Activated CD4-positive, alpha-beta T cell treated with anti-CD3 and anti-CD28 coated beads, Interleukin-2, Interleukin-4, amounts not matched to agents 100 ng/mL and 50 ng/mL, durations not matched to agents 16 hours and 8 hours (primary cell): ENCODE measurements around the gene IER2.

Experiments
- DNase-seq: peaks from one replicate; pipeline ENCODE4 v3.0.0-alpha.2; 2020; ENCODE audit warnings: low spot score

The IER2 gene, protein sequence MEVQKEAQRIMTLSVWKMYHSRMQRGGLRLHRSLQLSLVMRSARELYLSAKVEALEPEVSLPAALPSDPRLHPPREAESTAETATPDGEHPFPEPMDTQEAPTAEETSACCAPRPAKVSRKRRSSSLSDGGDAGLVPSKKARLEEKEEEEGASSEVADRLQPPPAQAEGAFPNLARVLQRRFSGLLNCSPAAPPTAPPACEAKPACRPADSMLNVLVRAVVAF

DNA sequence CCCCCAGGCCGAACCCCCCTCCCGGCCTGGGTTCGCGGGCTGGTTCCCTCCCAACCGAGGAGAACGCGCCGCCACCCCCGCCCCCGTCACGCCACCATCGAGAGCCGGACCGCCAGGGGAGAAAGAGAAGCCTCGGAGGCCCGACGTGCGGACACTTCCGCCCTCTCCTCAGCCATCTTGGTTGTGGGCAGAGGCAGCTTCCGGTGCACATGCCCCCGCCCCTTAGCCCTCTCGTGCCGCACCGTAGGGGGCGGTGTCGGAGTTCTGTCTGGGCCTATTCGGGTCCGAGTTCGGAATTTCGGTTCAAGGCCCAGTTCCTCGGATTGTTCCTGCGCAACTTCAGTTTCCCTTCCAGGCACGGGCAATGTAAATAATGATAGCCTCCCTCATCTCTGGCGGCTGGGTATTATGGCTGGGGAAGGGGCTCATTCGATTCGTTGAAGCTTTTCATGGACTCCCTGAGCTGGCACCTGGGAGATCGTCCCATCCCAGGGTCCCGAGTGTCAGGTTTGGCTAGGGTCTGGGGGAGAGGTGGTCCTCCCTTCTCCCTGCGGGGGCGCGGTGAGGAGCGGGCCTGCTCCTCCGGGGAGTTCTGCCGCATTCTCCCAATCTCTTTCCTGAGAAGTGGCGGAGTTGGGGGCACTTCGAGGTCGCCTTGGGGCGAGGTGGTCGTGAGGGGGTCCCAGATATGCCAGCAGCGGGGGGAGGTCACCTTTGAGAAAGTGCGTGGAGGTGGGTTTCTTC is at the start of gene IER2, which contains the start of gene STX10:
IER2 (plus strand) TSS at position 225 of the 744 bp plus-strand sequence. CDS start 2,776 bp downstream, outside the sequence.
STX10 (minus strand) TSS at position 189 of the 744 bp plus-strand sequence. CDS start 202 bp downstream, outside the sequence.
- DNase-seq = peak; percentile 94

DNA sequence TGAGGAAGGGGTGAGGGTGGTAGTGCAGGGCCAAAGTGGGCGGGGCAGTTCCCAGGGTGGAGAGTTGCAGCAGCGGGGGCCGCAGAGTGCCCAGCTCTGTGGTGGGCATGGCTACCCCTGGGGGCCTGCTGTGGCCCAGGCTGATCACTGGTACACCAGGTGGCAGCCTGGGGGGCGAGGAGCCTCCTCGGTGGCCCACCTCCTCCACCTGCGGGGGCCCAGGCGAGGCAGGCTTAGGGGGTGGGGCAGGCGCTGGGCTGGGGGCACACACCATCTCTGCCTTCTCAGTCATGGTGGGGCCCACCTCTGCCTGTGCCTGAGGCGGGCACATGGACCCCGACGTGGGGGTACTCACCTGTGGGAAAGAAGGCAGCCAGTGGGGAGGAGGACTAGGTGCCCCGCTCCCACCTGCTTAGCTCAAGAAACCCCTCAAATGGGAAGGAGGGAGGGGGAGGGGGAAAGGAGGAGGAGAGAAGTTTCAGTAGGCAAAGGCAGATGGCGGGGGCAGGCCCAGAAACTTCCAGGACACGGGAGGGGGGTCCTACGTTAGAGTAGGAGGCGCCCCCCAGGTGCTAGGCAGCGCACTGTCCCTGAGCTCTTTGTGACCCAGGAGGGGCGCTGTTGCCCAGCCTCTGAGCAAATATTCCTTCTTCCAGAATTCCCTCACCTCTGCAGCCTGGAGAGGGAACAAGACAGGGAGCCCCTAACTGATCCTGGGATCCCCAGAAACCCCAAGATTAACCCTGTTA is 49.2 kb upstream of the IER2 start:
- no peak for DNase-seq

DNA sequence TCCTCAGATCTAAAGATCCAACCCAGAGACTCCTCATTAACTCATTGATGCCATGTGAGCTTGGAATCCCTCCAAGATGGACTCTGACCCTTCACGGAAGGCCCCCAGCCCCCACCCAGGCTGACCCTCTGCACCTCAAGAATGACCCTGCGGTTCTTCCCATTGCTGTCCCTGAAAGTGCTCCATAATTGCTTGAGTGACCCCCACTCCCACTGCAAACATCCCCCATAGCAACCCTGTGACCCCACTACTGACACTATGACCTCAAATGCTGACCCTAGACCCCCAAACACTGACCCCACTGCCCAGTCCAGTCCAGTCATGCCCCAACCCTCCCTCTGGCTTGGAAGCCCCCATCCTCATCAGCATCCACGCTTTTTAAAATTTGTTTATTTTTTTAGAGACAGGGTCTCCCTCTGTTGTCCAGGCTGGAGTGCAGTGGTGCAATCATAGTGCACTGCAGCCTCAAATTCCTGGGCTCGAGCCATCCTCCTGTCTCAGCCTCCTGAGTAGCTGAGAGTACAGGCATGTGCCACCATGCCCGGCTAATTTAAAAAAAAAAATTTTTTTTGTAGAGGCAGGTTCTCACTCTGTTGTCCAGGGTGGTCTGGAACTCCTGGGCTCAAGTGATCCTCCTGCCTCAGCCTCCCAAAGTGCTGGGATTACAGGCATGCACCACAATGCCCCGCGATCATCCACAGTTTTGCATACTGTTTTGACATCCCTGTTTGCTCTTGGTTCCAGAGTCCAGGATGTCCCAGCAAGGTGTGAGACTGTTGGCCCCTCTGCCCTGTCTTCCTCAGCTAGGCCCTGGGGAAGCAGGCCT is 48.4 kb upstream of the IER2 start:
- no peak for DNase-seq

DNA sequence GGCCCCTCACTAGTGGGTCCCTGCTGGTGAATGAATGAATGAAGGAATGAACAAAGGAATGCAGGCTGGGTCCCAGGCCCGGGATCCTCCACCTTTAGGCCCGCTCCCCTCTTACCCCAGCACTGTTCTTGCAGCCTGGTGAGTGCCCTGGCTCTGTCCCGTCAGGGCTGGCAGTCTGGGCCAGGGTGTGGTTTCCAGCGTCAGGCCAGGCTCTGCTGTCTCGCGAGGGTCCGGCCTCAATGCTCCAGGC is 47.9 kb upstream of the IER2 start:
- DNase-seq = no peak

DNA sequence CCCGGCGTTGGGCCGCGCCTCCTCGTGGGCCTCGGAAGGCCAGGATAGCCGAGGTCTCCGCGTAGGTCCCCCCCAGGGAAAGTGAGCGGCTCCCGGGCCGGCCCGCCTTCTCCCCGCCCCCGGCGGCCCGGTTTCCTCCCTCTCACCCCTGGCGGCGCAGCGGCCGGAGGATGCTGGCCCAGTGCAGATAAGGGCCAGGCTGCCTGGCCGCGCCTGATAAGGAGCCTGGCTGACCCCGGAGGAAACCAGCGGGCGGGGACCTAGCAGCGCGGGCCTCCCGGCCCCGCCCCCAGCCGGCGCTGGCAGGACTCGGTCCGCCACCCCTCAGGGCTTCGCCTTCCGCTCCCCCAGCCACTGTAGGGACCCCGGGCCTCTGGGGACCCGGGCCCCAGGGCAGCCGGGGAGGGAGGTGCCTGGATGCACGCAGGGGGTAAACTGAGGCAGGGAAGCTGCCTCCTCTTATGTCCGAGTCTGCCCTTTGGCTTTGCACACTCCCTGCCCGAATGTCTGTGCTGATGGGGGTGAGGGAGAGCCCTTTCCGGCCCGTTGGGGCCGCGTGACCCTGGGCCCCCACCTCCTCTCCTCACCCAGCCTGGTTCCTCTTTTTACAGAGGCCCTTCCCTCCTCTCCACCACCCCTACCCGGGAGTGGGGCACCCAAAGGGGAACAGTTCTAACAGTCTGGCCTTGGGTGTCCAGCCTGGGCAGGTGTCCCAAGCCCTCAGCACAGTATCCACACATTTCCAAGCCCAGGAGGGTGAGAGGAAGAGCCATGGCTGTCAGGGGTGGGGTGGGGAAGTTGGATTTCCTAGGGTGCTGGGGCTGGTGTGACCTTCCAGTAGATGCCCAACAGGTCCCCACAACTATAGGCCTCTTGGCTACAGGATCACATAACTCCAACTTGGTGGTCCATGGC is 47.3 kb upstream of the IER2 start, which contains the start of gene LYL1:
LYL1 (minus strand) TSS at position 193 of the 915 bp plus-strand sequence. CDS start 1,687 bp downstream, outside the sequence.
- DNase-seq = no peak

DNA sequence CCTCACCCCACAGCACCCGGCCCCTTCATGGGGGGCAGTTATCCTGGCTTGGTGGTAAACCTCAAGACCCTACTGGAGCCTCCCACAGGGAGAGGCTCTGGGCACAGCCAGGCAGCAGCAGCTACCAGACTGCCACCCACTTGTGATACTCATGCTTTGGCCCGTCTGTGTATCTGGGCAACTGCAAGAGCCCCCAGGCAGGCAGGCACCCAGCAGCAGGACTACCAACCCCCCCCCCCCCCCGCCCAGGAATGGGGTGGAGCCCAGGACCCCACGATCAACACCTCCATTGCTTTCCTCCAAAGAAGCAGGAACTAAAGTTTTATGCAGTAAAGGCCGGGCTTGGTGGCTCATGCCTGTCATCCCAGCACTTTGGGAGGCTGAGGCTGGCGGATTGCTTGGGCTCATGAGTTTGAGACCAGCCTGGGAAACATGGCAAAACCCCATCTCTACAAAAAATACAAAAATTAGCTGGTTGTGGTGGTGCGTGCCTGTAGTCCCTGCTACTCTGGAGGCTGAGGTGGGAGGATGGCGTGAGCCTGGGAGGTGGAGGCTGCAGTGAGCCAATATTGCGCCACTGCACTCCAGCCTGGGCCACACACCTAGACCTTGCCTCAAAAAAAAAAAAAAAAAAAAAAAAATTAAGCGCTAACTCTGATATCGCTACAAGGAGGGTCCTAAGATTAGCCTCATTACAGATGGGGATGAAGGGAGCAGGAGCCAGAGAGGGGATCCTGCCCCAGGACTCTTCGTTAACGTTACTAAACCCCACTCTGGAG is 46.4 kb upstream of the IER2 start:
- no peak for DNase-seq

DNA sequence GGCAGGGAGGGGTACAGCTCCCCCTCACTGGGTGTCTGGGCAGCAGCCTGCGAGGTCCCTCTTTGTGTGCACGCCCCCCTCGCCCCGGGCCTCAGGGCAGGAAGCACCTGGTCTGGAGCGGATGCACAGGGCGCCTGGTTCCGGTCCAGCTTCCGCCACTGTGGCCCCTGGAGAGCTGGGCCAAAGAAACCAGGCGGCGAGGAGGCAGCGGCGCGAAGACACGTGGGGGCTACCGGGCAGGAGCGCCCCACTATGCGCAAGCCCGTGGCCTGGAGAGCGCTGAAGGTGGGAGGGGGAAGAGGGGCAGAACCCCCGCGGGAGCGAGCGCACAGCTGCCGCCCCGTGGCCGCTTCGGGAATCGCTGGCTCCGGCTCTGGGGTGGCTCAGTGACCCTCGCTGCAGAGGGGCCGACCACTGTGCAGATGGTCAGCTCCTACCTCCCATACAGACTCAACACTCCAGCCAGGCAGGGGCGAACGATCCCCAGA is 45.8 kb upstream of the IER2 start:
- DNase-seq = peak; percentile 50

DNA sequence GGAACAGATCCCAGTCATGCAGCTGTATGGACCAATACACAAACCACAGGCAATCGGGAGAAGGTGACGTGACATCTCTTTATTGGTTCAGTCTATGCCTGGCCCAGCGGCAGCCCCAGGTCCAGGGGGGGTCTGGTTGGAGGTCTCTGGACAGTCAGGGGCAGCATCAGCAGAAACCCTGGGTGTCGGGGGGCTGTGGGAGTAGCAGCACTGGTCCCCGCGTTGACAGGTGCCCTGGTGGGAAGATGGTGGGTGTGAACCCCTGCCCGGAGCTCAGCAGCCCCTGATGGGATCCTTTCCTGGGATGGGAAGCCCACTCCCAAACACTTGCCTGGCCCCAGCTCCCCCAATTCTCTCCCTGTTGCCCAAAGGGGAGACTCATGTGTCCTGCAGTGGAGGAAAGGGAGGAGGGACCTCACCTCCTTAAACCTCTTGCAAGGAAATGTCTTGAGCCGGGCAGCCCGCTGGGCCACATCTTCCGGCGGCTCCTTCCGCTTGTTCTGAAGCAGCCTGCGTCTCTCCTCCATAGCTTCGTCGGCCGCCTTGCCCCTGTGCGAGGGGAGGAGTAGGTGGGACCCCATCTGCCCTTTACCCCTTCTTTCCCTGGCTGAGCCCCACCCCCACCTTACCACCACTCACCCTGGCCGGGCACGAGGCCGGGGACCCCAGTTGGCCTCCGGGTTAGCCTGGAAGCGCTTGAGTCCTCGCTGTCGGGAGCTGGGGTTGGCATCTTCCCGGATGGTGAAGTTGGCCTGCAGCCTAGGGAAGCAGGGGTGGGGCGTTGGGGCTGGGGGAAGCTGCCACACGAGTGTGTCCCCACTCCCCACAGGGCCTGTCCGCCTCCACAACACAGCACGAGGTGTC is 45.1 kb upstream of the IER2 start:
- DNase-seq = no peak

DNA sequence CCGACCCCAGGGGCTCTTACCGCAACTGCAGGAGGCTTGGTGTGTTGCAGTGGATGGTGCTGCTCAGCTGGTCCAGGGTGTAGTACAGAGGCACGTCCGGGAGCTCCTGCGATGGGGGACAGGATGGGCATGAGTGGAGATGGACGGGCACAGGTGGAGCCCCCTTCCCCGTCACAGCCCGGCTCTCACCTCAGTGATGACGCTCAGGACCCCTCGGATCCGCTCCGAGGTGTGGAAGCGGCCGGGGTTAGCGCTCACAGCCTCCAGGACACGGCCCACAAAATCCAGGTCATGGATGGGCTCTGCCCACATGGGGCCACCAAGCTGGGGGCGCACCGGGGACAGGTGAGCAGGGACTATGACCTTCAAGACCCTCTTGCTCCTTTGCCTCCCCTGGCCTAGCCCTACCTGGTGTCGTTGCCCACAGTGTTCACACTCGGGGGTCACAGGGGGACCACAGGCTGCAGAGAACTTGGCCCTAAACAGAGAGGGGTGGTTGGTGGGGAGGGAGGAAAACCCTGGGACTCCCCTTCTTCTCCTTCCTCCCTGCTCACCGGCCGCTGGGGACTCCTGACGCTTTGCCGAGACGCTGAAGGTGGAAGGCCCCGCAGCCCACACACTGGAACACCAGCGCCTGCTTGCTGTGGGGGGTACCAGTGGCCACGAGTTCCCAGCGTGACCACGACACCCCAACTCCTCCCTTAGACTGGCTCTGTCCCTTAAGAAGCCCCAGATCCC is 40.7 kb upstream of the IER2 start:
- DNase-seq = no peak

DNA sequence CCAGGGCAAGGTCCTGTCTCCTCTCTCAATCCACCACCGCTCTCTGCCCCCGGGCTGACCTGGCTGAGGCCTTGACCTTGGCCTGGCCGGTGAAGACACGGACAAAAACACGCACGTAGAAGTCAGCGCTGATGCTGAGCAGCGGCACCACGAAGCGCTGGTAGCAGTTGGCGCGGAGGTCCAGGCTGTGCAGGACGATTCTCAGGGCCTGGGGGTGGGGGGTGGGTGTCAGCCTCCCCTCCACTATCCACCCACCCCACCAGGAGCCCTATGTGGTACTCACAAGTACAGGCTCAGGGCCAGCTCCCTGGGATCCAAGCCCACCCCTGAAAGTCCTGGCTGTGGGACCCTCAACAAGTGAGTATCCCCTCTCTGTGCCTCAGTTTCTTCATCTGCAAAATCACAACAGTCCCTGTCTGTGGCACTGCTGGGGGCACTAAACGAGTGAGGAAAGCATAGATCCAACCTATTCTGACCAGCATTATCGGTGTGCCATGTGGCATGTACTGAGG is 40.1 kb upstream of the IER2 start:
- DNase-seq = no peak

DNA sequence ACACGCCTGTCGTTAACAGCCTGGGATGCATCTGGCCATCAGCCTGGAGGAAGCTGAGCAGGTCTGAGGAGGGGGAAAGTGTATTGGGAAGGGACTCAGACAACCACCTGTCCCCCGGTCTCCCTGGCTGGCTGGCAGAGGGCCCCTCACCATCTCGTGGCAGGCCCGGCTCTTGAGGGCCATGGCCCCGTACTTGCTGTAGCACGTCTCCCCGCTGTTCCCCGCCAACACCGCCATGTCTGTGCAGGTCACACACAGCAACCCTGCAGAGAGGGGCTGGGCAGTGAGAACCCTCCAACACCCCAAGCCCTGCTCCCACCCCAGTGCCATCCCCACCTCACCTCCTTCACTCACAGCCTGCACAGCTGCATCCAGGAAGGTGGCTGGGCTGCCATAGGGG is 37.7 kb upstream of the IER2 start:
- DNase-seq = no peak

DNA sequence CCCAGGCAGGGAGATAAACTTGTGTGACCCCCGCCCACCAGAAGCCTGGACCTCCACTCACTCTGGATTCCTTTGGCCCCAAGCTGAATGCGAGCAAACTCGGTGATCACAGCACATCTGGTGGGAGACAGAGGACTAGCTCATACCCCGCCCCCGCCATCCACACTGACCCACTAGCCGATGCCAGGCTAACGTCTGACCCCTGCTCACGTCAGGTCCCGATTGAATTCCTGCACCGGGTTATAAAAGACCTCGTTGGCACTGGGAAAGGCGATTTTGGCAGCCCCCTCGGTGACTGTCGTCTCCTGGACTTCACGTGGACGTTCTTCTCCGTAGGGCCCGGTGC is 34.3 kb upstream of the IER2 start:
- DNase-seq = no peak

DNA sequence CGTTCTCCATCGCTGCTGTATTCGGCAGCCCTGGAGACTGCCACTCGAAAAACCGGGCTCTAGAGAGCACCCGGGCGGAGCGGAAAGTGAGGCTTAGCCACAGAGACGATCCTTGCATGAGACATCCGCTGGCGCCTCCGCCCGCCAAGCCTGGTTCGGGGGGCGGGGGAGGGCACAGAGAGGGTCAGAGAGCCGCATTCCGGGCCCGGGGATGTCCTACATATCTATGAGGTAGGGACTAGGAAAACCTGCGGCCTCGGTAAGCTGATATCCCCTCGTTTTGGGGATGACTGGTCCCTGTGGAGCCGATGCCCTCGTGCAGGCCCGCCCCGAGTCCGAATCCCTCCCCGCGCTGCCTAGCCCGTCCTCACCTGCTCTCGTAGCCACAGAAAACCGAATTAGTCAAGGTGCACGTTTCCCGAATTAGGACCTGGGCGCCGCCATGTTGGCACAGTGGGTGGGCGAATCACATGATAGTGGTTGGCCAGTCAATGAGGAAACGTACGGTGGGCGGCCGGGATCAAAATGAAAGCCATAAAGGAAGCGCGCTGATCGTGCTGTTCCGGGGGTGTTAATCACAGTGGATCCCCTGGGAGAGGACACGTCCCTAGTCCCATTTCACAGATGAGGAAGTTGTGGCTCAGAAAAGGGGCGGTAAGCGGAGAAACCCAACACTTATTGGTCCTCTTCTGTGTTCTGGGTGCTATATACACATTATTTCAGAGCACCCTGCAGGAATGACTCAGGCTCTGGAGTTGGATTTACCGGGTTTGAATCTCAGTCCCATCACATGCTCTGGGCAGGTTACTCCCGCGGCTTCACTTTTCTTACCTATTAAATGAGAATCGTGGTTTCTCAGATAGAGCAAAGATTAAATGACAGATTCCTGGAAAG is 33.7 kb upstream of the IER2 start, which contains the start of gene TRMT1:
TRMT1 (minus strand) TSS at position 459 of the 894 bp plus-strand sequence; CDS start at position 118, 341 bp downstream.
- peak; percentile 95 for DNase-seq

DNA sequence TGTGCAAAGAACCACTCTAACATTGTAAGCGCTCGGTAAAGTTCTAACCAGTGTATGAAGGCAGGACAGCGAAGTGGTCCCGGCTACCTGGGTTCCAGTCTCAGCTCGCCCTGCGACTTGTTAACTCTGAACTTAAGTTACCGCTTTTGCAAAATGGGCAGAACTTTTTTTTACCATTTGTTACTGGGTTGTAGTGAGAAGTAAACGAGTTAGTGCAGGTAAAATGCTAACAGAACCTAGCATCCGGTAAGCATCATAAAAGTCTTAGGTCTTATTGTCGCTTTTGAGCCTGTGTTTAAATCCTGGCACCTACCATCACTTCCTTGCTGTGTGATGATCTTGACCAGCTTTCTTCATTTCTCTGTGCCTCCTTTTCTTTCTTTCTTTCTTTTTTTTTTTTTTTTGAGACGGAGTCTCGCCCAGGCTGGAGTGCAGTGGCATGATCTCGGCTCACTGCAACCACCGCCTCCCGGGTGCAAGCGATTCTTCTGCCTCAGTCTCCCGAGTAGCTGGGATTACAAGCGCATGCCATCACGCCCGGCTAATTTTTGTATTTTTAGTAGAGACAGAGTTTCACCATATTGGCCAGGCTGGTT is 32.9 kb upstream of the IER2 start:
- no peak for DNase-seq

DNA sequence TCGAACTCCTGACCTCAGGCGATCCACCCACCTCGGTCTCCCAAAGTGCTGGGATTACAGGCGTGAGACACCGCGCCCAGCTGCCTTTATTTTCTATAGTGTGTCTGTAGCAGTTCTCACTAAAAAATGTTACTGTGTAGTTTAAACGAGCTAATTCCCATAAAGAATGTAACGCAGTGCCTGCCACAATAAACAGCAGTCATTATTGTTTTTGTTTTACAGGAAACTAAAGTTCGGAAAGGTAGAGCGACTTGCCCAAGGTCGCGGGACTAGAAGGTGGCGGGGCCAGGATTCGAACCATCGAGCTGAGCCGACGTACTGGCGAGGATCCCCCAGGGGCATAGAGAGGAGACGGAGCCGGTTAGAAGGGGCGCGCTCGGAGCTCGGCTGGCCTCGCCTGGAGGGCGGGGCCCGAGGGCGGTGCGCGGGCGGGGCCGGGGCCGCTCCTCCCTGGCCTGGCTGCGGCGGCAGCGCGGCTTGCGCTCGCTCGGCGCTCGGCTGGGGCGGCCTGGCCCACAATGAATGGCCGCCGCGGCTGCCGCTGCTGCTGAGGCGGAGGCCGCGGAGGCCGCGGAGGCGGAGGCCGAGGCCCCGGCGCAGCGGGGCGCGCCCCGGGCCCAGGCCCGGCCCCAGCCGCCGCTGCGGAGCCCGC is 32.3 kb upstream of the IER2 start, which contains the start of gene NACC1:
NACC1 (plus strand) TSS at position 493 of the 652 bp plus-strand sequence. CDS start 16,944 bp downstream, outside the sequence.
- peak; percentile 93 for DNase-seq
